GM12878 (cell line): Measurements from ENCODE around the gene PID1. TPM values are rescaled to one million over a fixed set of nuclear protein-coding genes. Genes with fewer than 3 reads are reported as not detected.

Experiments
- ATAC-seq: fragments of 200-7000 bp; cut with Tn5 transposase; 3 replicates; pipeline ENCODE4 v1.9.1; 2020; ENCODE audit warnings: mild to moderate bottlenecking, moderate library complexity
- BruUV-seq: library from RNA; stranded (reverse); fragments of 400-500 nt; replicated peaks from 2 replicates; lab custom pipeline; 2021; lab: Mats Ljungman, UMichigan
- CTCF ChIA-PET: fragments of 300-600 bp; sonication (Branson Sonifier 250); formaldehyde crosslinking; extraction: SDS; loops from one replicate; lab custom pipeline; 2021; ENCODE audit warnings: inconsistent platforms; lab: Yijun Ruan, JAX
- POLR2A ChIA-PET: fragments of 350-600 bp; formaldehyde crosslinking; extraction: SDS; loops from one replicate; lab custom pipeline; 2021; ENCODE audit warnings: inconsistent platforms; lab: Charles Lee
- RAD21 ChIA-PET: fragments of 300-600 bp; sonication (Branson Sonifier 250); formaldehyde crosslinking; loops from one replicate; lab custom pipeline; 2023; ENCODE audit warnings: antibody characterized with exemption; ENCODE audit not compliant: unreplicated experiment; lab: Charles Lee
- SMC1A ChIA-PET: fragments of 300-600 bp; sonication (Branson Sonifier 250); formaldehyde crosslinking; loops from one replicate; lab custom pipeline; 2023; ENCODE audit not compliant: unreplicated experiment, uncharacterized antibody; lab: Charles Lee
- DNase-seq: peaks from one replicate; pipeline ENCODE4 v3.0.0-alpha.2; 2011; ENCODE audit warnings: low read depth, low spot score
- FAIRE-seq: peaks from 3 replicates; lab custom pipeline; 2011; peaks lifted over from hg19 to GRCh38; lab: Jason Lieb, UNC
- H2AFZ ChIP-seq: 2 replicates; pipeline ENCODE4 v1.6.0; 2011; ENCODE audit warnings: low read depth, low read length, control low read depth; ENCODE audit not compliant: control insufficient read depth
- H3K27ac ChIP-seq: 2 replicates; pipeline ENCODE4 v1.5.1; 2011; ENCODE audit warnings: control low read depth; ENCODE audit not compliant: control insufficient read depth, insufficient read depth
- H3K27me3 ChIP-seq, 2 experiments: replicated peaks in 1 of 2; 2 replicates each; pipeline versions ENCODE4 v1.6.0 to v1.6.1; 2011; ENCODE audit warnings: low read length in 1 of 2; ENCODE audit not compliant: control insufficient read depth in 2 of 2, insufficient read depth in 2 of 2
- H3K36me3 ChIP-seq, 2 experiments: 2 replicates each; pipeline ENCODE4 v1.5.1; 2011; ENCODE audit warnings: low read length in 1 of 2; ENCODE audit not compliant: control insufficient read depth in 2 of 2, insufficient read depth in 2 of 2
- H3K4me1 ChIP-seq: 2 replicates; pipeline ENCODE4 v1.6.1; 2011; ENCODE audit warnings: mild to moderate bottlenecking, low read length, moderate library complexity, mixed read lengths; ENCODE audit not compliant: control insufficient read depth, insufficient read depth
- H3K4me2 ChIP-seq: 2 replicates; pipeline ENCODE4 v1.6.0; 2011; ENCODE audit warnings: control low read depth; ENCODE audit not compliant: control insufficient read depth, insufficient read depth
- H3K4me3 ChIP-seq: fragments of 200-600 bp; sonication (generic); 2 replicates; pipeline ENCODE4 v1.5.1; 2016
- H3K79me2 ChIP-seq: 2 replicates; pipeline ENCODE4 v1.6.0; 2011; ENCODE audit warnings: low read length; ENCODE audit not compliant: control insufficient read depth, insufficient read depth
- H3K9ac ChIP-seq: 2 replicates; pipeline ENCODE4 v1.8.0; 2011; ENCODE audit warnings: low read length, control low read depth, mixed read lengths; ENCODE audit not compliant: control insufficient read depth, insufficient read depth
- H3K9me3 ChIP-seq: replicated peaks from 3 replicates; pipeline ENCODE4 v1.5.1; 2011; ENCODE audit warnings: mild to moderate bottlenecking, low read length; ENCODE audit not compliant: control insufficient read depth, insufficient read depth
- H4K20me1 ChIP-seq: 2 replicates; pipeline ENCODE4 v1.6.0; 2011; ENCODE audit not compliant: control insufficient read depth, insufficient read depth
- BACH1 ChIP-seq: fragments of 450-650 bp; IDR thresholded peaks from 2 replicates; pipeline ENCODE4 v1.6.1; 2017; ENCODE audit warnings: mild to moderate bottlenecking, borderline replicate concordance
- FOXK2 ChIP-seq: fragments of 450-650 bp; IDR thresholded peaks from 2 replicates; pipeline ENCODE4 v1.6.1; 2017; ENCODE audit warnings: mild to moderate bottlenecking, moderate library complexity
- FOXM1 ChIP-seq: IDR thresholded peaks from 2 replicates; pipeline ENCODE4 v1.6.1; 2012; ENCODE audit warnings: low read depth, mild to moderate bottlenecking, inconsistent platforms, low read length, moderate library complexity
- IRF3 ChIP-seq: fragments of 450-650 bp; IDR thresholded peaks from 2 replicates; pipeline ENCODE4 v1.6.1; 2014; ENCODE audit warnings: mild to moderate bottlenecking
- IRF4 ChIP-seq: IDR thresholded peaks from 2 replicates; pipeline ENCODE4 v1.6.1; 2011; ENCODE audit warnings: low read depth, low read length
- MYC ChIP-seq: IDR thresholded peaks from 2 replicates; pipeline ENCODE4 v1.6.1; 2011; ENCODE audit warnings: mild to moderate bottlenecking, low read length, moderate library complexity, inconsistent platforms; ENCODE audit not compliant: insufficient read depth, insufficient replicate concordance, insufficient read length, severe bottlenecking
- PBX3 ChIP-seq: IDR thresholded peaks from 2 replicates; pipeline ENCODE4 v1.6.1; 2011; ENCODE audit warnings: mild to moderate bottlenecking, low read depth, low read length, moderate library complexity; ENCODE audit not compliant: insufficient replicate concordance
- POU2F2 ChIP-seq: IDR thresholded peaks from 3 replicates; pipeline ENCODE4 v1.6.1; 2011; ENCODE audit warnings: low read depth, mild to moderate bottlenecking, low read length, borderline replicate concordance
- RBBP5 ChIP-seq: fragments of 200-600 bp; sonication (generic); conservative IDR thresholded peaks from 2 replicates; pipeline ENCODE4 v1.6.1; 2016
- RELB ChIP-seq: fragments of 450-650 bp; IDR thresholded peaks from 2 replicates; pipeline ENCODE4 v1.6.1; 2017; ENCODE audit warnings: low read depth, mild to moderate bottlenecking, moderate library complexity
- USF2 ChIP-seq: IDR thresholded peaks from 2 replicates; pipeline ENCODE4 v1.6.1; 2011; ENCODE audit warnings: low read depth, low read length, improper control_type of control experiment, borderline replicate concordance
- YBX1 ChIP-seq: fragments of 450-650 bp; IDR thresholded peaks from 2 replicates; pipeline ENCODE4 v1.6.1; 2016; ENCODE audit warnings: antibody characterized with exemption
- ZNF274 ChIP-seq: IDR thresholded peaks from one replicate; pipeline ENCODE4 v1.8.0; 2011; ENCODE audit not compliant: insufficient read length, insufficient read depth
- WGBS: methylation state at CpG from one replicate; pipeline ENCODE4 v1.1.6; 2016; ENCODE audit warnings: low lambda C conversion rate; ENCODE audit not compliant: insufficient replicate concordance, insufficient coverage; ENCODE audit errors: missing lambda C conversion rate; 5-methylcytosine and 5-hydroxymethylcytosine counted together
- in situ Hi-C: fragments of 300-500 bp; cut with MboI; formaldehyde crosslinking; loops from 9 replicates; pipeline ENCODE4 v1.14.3; 2018; ENCODE audit warnings: mixed read lengths
- intact Hi-C: fragments of 100-400 bp; cut with micrococcal nuclease; formaldehyde crosslinking; loops from one replicate; pipeline ENCODE4 v1.14.2; 2022; ENCODE audit not compliant: unreplicated experiment
- polyA plus RNA-seq, 11 experiments: library from polyadenylated mRNA; depleted of rRNA in 4 of 11; unstranded in 6 of 11; stranded (reverse) in 5 of 11; fragments of >200 nt; fragmentation: Nextera tagmentation in 4 of 11; fragmentation: Illumina TruSeq in 1 of 11; extraction: Ambion mirVana in 4 of 11; extraction: Trizol in 1 of 11; gene quantifications; 1 replicate in 1 of 11; 2 replicates in 10 of 11; pipeline versions ENCODE4 v1.2.1 to v1.2.3, GENCODE V29; 2011 to 2016; ENCODE audit warnings: inconsistent platforms in 2 of 11, missing spikeins in 2 of 11, low read depth in 1 of 11
- total RNA-seq, 4 experiments: library from RNA; depleted of rRNA in 3 of 4; stranded (reverse); fragments of >200 nt in 3 of 4; fragmentation: Illumina TruSeq in 1 of 4; extraction: Trizol in 1 of 4; gene quantifications; 2 replicates each; pipeline versions ENCODE4 v1.2.1 to v1.2.3, GENCODE V29; 2013 to 2021

PID1 gene
- total and polyA plus RNA-seq, 10 of the 15 experiments (the other 5 are each of a cell fraction or from before 2014, with no cell fraction given), result not detected

GRCh38 chr2:229212241-229212640 lies 58.8 kb downstream of the PID1 start:
- in situ Hi-C loops (no loop called here), intact Hi-C loops (no loop called here)
- DNase-seq, result no peak
- no TSS peak for BruUV-seq
- Histone ChIP-seq H3K4me2 (no peak overlapping the region), H2AFZ (no peak overlapping the region), H4K20me1 (no peaks in the 10 kb centered on the region), H3K36me3 (no peaks in the 10 kb centered on the region), H3K27ac (no peak overlapping the region), H3K9ac (no peak overlapping the region), H3K4me1 (no peaks in the 10 kb centered on the region), H3K4me3 (no peak overlapping the region), H3K79me2 (no peaks in the 10 kb centered on the region), H3K27me3 (no peaks in the 10 kb centered on the region), H3K9me3 (no peaks in the 10 kb centered on the region)
- no peak for FAIRE-seq
- TF ChIP-seq FOXK2 (no peak), RELB (no peak), ZNF274 (no peak)
- SMC1A ChIA-PET, result no interaction called here
- RAD21 ChIA-PET, result no interaction called here
- no peak for ATAC-seq
- CTCF ChIA-PET, result no interaction called here
- POLR2A ChIA-PET, result no interaction called here
- 0% methylated on average over 1 of the region's 1 CpG for WGBS

- Histone ChIP-seq H3K27ac (no peak overlapping the region), H4K20me1 (no peaks in the 10 kb centered on the region)
- TF ChIP-seq IRF3 (no peak), PBX3 (no peak), FOXM1 (no peak), YBX1 (no peak), RBBP5 (no peak), MYC (no peak), POU2F2 (no peak), BACH1 (no peak), USF2 (no peak), IRF4 (no peak)
Observed at GRCh38 chr2:229210641-229211040, 60.4 kb downstream of the PID1 start.

More at GRCh38 chr2:229210641-229211040, 60.4 kb downstream of the PID1 start:
- 35% methylated on average over 4 of the region's 4 CpGs for WGBS
- ATAC-seq (no peak), FAIRE-seq (no peak), DNase-seq (no peak)
- intact Hi-C loops, result no loop called here
- no peak overlapping the region for H3K4me2 ChIP-seq
- no peaks in the 10 kb centered on the region for H3K79me2 ChIP-seq
- H3K9me3 ChIP-seq, result no peaks in the 10 kb centered on the region
- H3K27me3 ChIP-seq, result no peaks in the 10 kb centered on the region
- H3K9ac ChIP-seq, result no peak overlapping the region
- no peaks in the 10 kb centered on the region for H3K4me1 ChIP-seq
- H2AFZ ChIP-seq, result no peak overlapping the region
- CTCF ChIA-PET, result no interaction called here
- RAD21 ChIA-PET, result no interaction called here
- SMC1A ChIA-PET, result no interaction called here
- no peaks in the 10 kb centered on the region for H3K36me3 ChIP-seq
- no TSS peak for BruUV-seq
- in situ Hi-C loops, result no loop called here
- no peak overlapping the region for H3K4me3 ChIP-seq
- POLR2A ChIA-PET, result no interaction called here
